GM18870 (cell line): ENCODE measurements around the gene SELE.
"Not testable (repeated sequence)": the region's sequence is repeated elsewhere in the genome, so short reads cannot be mapped to it uniquely, and the experiment has no call there.

ENCODE experiments used
- ATAC-seq: cut with Tn5 transposase; IDR thresholded peaks from one replicate; pipeline ENCODE4 v1.9.1; 2021; ENCODE audit warnings: moderate library complexity; ENCODE audit not compliant: unreplicated experiment

Gene SELE

DNA sequence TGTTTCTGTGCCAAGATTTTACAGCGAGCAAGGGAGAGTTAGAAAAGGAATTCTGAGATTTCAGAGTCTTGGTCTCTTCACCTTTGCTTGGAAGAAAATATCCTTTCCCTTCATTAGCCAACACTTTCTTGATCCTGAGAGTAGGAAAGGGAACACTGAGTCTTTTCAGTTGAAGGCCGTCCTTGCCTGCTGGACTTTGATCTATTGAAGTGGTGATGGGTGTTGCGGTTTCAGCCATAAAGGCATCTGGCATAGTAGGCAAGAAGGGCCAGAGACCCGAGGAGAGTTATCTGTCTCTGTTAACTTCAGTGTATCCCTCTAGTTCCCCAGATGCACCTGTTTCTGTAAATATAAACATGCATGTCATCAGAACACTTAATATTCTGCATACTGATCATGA is 9.7 kb downstream of the SELE start:
- no peak for ATAC-seq

GRCh38 chr1:169723763-169724162 is 10.1 kb downstream of the SELE start:
- no peak for ATAC-seq

GRCh38 chr1:169722779-169723178 is 11.1 kb downstream of the SELE start:
- ATAC-seq = no peak

DNA sequence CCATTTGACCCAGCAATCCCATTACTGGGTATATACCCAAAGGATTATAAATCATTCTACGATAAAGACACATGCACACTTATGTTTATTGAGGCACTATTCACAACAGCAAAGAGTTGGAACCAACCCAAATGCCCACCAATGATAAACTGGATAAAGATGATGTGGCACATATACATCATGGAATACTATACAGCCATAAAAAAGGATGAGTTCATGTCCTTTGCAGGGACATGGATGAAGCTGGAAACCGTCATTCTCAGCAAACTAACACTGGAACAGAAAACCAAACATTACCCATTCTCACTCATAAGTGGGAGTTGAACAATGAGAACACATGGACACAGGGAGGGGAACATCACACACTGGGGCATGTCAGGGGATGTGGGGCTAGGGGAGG is 18.8 kb downstream of the SELE start:
- not testable (repeated sequence) for ATAC-seq

DNA sequence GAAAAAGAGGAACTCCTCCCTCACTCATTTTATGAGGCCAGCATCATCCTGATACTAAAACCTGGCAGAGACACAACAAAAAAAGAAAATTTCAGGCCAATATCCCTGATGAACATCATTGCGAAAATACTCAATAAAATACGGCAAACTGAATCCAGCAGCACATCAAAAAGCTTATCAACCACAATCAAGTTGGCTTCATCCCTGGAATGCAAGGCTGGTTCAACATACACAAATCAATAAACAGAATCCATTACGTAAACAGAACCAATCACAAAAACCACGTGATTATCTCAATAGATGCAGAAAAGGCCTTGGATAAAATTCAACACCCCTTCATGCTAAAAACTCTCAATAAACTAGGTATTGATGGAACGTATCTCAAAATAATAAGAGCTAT is 20.8 kb downstream of the SELE start:
- ATAC-seq = not testable (repeated sequence)

- ATAC-seq = no peak
Observed at GRCh38 chr1:169712309-169712631, 21.6 kb downstream of the SELE start.

- ATAC-seq = peak; percentile 65
Observed at GRCh38 chr1:169711469-169712308, 22.2 kb downstream of the SELE start, which contains the start of gene SELL. TSS of gene SELL (minus strand) at chr1:169711620. CDS start at chr1:169711498, 122 bp downstream.

GRCh38 chr1:169708647-169709046 is 25.2 kb downstream of the SELE start:
- ATAC-seq = no peak

DNA sequence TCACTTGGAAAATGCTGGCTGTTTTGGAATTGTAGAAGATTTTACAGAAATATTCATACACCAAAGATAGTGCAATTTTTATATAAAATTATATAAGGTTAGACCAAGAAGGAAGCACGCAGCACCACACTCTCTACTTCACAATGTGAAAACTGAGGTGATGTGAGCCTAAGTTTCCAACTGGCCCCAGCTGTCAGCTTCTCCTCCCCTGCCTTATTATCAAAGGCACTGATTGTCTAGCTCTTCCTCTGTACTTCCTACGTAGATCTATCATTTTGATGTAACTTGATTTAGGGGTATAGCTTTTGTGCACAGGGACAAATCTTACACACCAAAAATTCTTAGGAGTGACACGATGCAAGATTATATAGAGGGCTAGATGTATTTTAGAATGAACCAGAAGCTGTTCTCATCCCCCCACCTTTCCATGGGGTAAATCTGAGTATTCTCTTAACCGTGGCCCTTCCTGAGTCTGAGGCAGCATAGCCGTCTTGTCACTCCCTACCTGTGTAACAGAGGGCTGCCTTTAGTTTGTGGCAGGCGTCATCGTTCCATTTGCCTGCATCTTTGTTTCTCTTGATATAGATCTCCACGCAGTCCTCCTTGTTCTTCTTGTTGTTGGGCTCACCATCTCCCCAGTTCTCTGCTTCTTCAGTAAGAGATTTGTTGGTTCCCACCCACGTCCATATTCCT is 25.8 kb downstream of the SELE start:
- no peak for ATAC-seq

GRCh38 chr1:169704797-169705196 is 29.1 kb downstream of the SELE start:
- ATAC-seq = no peak

GRCh38 chr1:169701261-169702005 is 32.4 kb downstream of the SELE start:
- no peak for ATAC-seq

DNA sequence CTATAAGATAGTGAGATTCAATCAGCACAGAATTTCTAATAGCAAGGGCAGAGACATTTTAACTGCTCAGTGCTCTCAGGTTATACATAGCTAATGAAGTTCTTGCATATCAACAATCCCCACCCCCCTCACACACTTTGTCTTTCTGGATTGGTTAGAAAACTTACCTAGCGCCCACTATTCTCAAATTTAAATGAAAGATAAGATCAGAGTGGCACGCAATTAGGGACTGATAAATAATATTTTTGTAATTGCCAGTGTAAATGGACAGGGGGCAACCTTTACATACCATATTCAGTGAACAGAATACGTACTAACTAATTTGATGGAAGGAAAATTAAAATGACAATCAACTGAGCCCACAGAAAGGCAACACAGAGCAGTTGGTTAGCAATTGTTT is 34.2 kb downstream of the SELE start:
- no peak for ATAC-seq

DNA sequence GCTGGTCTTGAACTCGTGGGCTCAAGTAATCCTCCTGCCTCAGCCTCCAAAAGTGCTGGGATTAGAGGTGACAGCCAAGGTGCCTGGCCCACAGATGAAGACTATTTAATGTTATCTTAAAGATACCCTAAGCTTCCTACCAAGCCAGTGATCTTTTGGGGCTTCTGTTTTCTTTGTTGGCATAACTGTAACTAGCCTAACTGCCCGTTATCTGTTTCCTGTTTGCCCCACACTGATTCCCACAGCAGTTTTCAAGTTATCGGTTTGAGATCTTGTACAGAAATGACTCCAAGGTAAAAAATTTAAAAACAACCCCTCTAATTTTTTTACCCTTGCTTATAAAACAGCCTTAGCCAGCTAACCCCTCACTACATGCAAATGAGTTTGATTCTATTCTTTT is 34.9 kb downstream of the SELE start:
- no peak for ATAC-seq

DNA sequence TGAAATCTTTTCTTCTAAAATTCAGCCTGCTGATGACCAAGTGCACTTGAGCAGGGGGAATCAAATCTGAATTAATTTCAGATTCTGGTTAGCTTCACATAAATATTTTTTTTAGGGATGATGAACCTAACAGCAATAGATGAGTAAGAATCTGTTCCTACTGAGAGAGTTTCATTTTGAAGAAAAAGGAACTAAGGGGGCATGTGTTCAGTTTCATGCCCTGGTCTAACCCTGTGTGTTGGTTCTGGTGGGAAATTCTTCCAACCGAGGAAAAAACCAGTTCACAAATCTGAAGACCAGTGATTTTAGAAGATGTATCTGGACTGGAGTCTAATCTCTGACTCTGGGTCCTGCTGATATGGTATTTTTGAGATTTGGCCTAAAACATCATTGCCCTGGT is 36.1 kb downstream of the SELE start:
- peak; percentile 53 for ATAC-seq

- no peak for ATAC-seq
Observed at GRCh38 chr1:169696273-169697100, 37.4 kb downstream of the SELE start.

- no peak for ATAC-seq
Observed at GRCh38 chr1:169694304-169695075, 39.4 kb downstream of the SELE start.

DNA sequence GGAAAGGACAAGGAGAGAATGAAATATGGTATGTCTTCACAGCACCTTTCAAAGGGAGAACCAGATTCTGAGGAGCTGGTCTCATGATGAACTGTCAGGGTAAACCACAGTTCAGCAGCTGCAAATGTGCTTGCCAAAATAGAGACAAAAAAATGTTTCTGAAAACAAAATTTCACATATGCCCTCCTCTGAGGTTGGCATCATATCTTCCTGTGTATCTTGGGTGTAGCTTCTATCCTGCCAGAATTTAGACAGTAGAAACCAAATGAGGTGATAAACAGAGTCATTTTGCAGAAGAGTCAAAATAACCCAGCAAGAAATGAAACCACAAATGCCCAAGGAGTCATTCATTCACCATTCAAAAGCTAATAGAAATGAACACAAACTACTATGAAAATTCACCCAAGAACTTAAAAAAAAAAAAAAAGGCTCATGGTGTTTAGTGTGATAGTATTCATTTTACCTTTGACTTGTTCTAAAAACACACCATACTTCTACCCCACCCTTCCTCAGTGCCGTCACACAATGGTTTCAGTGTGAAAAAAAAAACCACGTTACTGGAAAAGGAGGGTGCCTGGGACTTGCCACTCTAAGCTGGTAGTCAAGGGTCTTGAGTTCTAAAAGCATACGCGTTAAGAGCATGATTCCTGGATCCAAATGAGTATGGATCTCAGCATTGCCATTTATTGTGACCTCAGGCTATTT is 41.0 kb downstream of the SELE start:
- ATAC-seq = peak; percentile 45

DNA sequence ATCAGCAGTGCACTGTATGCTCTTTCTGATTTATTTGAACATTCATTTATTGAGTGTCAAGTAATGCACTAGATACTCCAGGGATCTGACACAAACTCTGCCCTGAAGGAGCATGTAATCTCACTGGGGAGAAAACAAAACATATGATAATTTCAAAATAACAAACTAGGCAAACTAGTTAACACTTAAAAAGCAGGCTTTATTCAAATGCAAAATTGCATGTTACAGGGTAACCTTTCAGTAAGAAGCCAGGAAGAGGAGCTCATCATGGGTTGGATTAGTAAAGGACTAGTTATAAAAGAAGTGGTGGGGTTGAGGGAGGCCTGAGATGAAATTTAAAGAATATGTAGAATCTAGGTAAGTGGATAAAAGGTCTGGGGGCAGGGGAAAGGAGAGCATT is 43.4 kb downstream of the SELE start:
- ATAC-seq = no peak

GRCh38 chr1:169689395-169689794 is 44.5 kb downstream of the SELE start:
- no peak for ATAC-seq
